Ovary (tissue), 9 donors: ENCODE data around the gene UBTD1. TPM values are rescaled to one million over a fixed set of nuclear protein-coding genes. Genes with fewer than 3 reads are reported as not detected.
"Not testable (repeated sequence)": the region's sequence is repeated elsewhere in the genome, so short reads cannot be mapped to it uniquely, and the experiment has no call there.

Experiments
- DNase-seq, 5 donors: peaks; one replicate each; pipeline ENCODE4 v3.0.0-alpha.2; 2019 to 2020
- H3K27ac ChIP-seq, 2 donors: fragments of 200-600 bp; one replicate each; pipeline versions ENCODE4 v1.5.1 to v1.8.0; 2019 to 2022
- H3K27me3 ChIP-seq: fragments of 200-600 bp; one replicate; pipeline ENCODE4 v1.8.0; 2022
- H3K36me3 ChIP-seq: fragments of 200-600 bp; sonication (generic); one replicate; pipeline ENCODE4 v1.5.1; 2019
- H3K4me1 ChIP-seq: one replicate; pipeline ENCODE4 v1.8.1; 2013; ENCODE audit warnings: mild to moderate bottlenecking, moderate library complexity; ENCODE audit not compliant: insufficient read depth
- H3K4me3 ChIP-seq: fragments of 200-600 bp; sonication (generic); one replicate; pipeline ENCODE4 v1.5.1; 2017
- H3K9me3 ChIP-seq, 2 donors: fragments of 200-600 bp in 1 of 2; sonication (generic) in 1 of 2; one replicate each; pipeline versions ENCODE4 v1.5.1 to v1.8.1; 2013 to 2019; ENCODE audit warnings: mild to moderate bottlenecking in 1 of 2, moderate library complexity in 1 of 2
- EP300 ChIP-seq: sonication (generic); formaldehyde crosslinking; IDR thresholded peaks from one replicate; pipeline ENCODE4 v1.6.1; 2017; ENCODE audit warnings: antibody characterized with exemption
- POLR2A ChIP-seq: fragments of 450-650 bp; IDR thresholded peaks from one replicate; pipeline ENCODE4 v1.6.1; 2017; ENCODE audit warnings: antibody characterized with exemption, mild to moderate bottlenecking, moderate library complexity
- WGBS, 3 donors: extraction: QIAGEN DNeasy Blood & Tissue Kit in 1 of 3; methylation state at CpG; one replicate each; pipeline versions ENCODE4 v1.1.5 to v1.1.7; 2013 to 2017; 5-methylcytosine and 5-hydroxymethylcytosine counted together
- intact Hi-C, 4 donors: fragments of 100-400 bp; cut with DNase I; formaldehyde crosslinking; loops; one replicate each; pipeline versions ENCODE4 v1.11.0 to v1.15.1; 2022 to 2023
- polyA plus RNA-seq, 2 donors: library from polyadenylated mRNA; stranded (reverse); fragments of 200-250 nt in 1 of 2; fragments of 350-450 nt in 1 of 2; fragmentation: Illumina TruSeq in 1 of 2; extraction: RNeasy Lipid Tissue Mini Kit (QIAGEN cat#74804) in 1 of 2; gene quantifications; one replicate each; pipeline ENCODE4 v1.2.3, GENCODE V29; 2013 to 2014
- total RNA-seq, 7 donors: library from RNA; depleted of rRNA in 2 of 7; stranded (reverse); fragments of >200 nt in 2 of 7; fragmentation: NEBNext Ultra II Directional in 3 of 7; extraction: Animal tissue kit (Norgen Biotek cat#: 25700) in 3 of 7; gene quantifications; one replicate each; pipeline versions ENCODE4 v1.1.0 to v1.2.4, GENCODE V29; 2016 to 2023
- TF ChIP-seq, protein P1 (sequence below), 3 donors: fragments of 450-650 bp in 2 of 3; fragments of 200-600 bp in 1 of 3; IDR thresholded peaks; one replicate each; pipeline versions ENCODE4 v1.5.1 to v1.8.0; 2016 to 2022; ENCODE audit warnings: antibody characterized with exemption in 3 of 3, mild to moderate bottlenecking in 1 of 3
- donor health status: DM: no; HTN: no; CAD: no; lungs with moderate emphysema.
- donor health status: DM: no; HTN: no; CAD: no.
- donor health status: Bipolar disorder and iron deficiency.
- donor health status: DM: yes; HTN: yes; CAD: no.
- donor health status: DM: no; HTN: no; CAD: no.
- donor health status: DM: yes; HTN: yes; CAD: no.

UBTD1 gene
- total and polyA plus RNA-seq, 9 donors = 0.20 to 15.2 (median 11.5) TPM

DNA sequence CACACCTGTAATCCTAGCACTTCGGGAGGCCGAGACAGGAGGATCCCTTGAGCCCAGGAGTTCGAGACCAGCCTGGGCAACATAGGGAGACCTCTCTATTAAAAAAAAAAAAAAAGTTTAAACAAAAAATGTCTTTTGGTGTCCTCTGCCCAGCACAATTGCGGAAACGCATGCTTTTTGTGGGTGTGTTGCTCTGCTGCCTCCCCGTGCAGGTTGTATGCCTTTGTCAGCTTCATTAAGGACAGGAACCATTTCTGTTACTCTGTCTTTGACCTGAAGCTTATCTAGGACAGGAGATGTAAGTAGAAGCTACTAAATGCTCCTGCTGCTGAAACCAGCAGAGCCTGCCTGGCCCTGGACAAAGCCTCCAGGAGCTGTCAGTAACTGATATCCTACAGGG is 52.5 kb downstream of the UBTD1 start:
- TF ChIP-seq, protein P1, sequence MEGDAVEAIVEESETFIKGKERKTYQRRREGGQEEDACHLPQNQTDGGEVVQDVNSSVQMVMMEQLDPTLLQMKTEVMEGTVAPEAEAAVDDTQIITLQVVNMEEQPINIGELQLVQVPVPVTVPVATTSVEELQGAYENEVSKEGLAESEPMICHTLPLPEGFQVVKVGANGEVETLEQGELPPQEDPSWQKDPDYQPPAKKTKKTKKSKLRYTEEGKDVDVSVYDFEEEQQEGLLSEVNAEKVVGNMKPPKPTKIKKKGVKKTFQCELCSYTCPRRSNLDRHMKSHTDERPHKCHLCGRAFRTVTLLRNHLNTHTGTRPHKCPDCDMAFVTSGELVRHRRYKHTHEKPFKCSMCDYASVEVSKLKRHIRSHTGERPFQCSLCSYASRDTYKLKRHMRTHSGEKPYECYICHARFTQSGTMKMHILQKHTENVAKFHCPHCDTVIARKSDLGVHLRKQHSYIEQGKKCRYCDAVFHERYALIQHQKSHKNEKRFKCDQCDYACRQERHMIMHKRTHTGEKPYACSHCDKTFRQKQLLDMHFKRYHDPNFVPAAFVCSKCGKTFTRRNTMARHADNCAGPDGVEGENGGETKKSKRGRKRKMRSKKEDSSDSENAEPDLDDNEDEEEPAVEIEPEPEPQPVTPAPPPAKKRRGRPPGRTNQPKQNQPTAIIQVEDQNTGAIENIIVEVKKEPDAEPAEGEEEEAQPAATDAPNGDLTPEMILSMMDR (IDR thresholded peaks at IDR 0.05) = no peak
- TF ChIP-seq EP300 (no peak), POLR2A (no peak)
- H3K4me1 ChIP-seq = no peaks in the 10 kb centered on the region
- no peaks in the 10 kb centered on the region for H3K36me3 ChIP-seq
- no peak for DNase-seq
- intact Hi-C loops = loop anchor here in 2 of 4 donors (5.0 kb wide), 1 partner anchor 89 kb away; no protein-coding TSS in a partner anchor
- WGBS, 3 donors = 79 to 87% (median 86%) methylated on average over 6 of the region's 6 CpGs
- H3K4me3 ChIP-seq = no peak overlapping the region
- H3K27ac ChIP-seq = no peak overlapping the region
- no peaks in the 10 kb centered on the region for H3K27me3 ChIP-seq
- no peaks in the 10 kb centered on the region for H3K9me3 ChIP-seq

DNA sequence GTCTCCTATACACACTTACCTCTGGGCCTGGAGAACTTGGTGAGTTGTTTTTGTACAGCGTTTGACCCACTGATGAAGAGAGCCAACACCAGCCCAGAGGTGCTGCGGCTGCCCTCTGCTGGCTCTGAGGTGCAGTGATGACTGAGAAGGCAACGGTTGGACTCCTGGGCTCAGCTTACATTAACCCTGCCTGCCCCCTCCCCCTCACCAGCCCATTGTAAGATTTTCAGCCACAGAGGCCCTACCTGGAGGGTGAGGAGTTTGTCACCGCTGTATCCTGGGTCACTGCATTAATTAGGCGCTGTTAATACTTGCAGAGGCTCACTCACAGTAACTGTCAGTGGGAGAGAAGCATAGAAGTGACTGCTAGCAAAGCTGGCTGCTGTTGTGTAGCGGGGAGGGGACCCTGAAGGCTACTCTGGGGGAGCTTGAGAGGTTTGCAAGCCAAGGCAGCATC is 54.9 kb downstream of the UBTD1 start:
- peak; percentile 60 to 82 (median 72) for DNase-seq
- Histone ChIP-seq H3K27ac (no peak overlapping the region), H3K4me3 (no peak overlapping the region), H3K36me3 (no peaks in the 10 kb centered on the region), H3K4me1 (no peaks in the 10 kb centered on the region), H3K27me3 (no peaks in the 10 kb centered on the region), H3K9me3 (no peaks in the 10 kb centered on the region)
- 23% methylated on average over 6 of the region's 6 CpGs for whole genome bisulfite sequencing, 3 donors
- intact Hi-C loops = loop anchor here in 2 of 4 donors (5.0 kb wide), 1 partner anchor 91 kb away; no protein-coding TSS in a partner anchor
- TF ChIP-seq, protein P1 (IDR thresholded peaks at IDR 0.05) = peak; percentile 54 to 71 (median 71)
- TF ChIP-seq POLR2A = no peak

DNA sequence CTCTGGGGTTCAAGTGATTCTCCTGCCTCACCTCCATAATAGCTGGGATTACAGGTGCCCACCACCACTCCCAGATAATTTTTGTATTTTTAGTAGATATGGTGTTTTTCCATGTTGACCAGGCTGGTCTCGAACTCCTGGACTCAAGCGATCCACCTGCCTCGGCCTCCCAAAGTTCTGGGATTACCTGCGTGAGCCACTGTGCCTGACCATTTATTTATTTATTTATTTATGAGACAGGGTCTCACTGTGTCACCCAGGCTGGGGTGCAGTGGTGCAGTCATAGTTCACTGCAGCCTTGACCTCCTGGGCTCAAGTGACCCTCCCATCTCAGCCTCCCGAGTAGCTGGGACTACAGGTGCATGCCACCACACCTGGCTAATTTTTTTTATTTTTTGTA is 55.6 kb downstream of the UBTD1 start:
- intact Hi-C loops = loop anchor here in 2 of 4 donors (5.0 kb wide), 1 partner anchor 92 kb away; no protein-coding TSS in a partner anchor
- WGBS, 3 donors = 88 to 95% (median 90%) methylated on average over 5 of the region's 5 CpGs
- not testable (repeated sequence) for H3K27me3 ChIP-seq, H3K36me3 ChIP-seq, H3K4me1 ChIP-seq, H3K27ac ChIP-seq, H3K9me3 ChIP-seq, H3K4me3 ChIP-seq
- peak in 1 of 5 donors; percentile 16 for DNase-seq

DNA sequence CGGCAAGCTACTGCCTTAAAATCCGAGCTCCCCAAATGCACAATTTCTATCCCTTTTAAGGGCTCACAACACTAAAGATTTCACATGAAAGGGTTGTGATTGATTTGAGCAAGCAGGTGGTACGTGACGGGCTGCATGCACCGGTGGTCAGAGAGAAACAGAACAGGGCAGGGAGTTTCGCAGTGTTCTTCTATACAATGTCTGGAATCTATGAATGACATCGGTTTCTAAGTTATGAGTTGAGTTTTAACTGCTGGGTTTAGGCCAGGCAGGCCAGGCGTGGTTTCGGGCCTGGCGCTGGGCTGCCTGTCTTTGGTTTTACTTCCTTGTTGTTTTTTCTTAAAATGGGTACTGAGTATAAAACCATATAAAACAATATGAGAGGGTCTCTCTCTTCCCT is 56.8 kb downstream of the UBTD1 start:
- DNase-seq, H3K4me3 ChIP-seq, intact Hi-C loops, H3K4me1 ChIP-seq, H3K27me3 ChIP-seq, H3K36me3 ChIP-seq, H3K9me3 ChIP-seq, H3K27ac ChIP-seq: not testable (repeated sequence)
- 93 to 97% (median 97%) methylated on average over 8 to 9 of the region's 10 CpGs for WGBS, 3 donors

DNA sequence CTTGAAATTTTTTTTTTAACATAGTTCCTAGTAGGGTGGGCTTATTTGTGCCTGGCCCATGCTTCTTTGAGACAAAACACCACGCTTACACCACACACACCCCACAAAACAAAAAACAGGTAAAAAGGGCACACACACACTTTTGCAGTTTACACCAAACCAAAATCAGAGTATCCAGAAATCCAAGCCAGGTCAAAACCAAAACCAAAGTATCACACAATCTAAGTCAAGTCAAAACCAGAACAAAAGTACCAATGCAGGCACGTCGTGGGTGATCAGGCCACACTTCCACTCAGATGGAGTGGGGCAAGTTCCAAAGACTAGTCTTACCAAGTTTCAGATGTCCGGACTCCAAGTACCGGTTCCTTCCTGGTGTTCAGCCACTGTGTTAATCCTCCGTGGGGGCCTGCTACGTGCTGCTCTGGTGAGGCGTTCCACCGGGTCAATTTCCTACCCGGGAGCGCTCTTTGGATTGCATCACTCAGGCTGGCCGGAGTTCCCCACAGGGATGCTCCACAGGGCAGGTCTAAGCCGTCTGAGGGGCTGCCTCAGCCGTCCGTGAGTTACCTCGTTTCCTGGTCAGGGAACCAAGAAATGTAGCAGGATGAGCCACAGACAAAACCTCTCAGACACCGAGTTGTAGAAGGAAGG is 62.1 kb downstream of the UBTD1 start:
- not testable (repeated sequence) for H3K27ac ChIP-seq

DNA sequence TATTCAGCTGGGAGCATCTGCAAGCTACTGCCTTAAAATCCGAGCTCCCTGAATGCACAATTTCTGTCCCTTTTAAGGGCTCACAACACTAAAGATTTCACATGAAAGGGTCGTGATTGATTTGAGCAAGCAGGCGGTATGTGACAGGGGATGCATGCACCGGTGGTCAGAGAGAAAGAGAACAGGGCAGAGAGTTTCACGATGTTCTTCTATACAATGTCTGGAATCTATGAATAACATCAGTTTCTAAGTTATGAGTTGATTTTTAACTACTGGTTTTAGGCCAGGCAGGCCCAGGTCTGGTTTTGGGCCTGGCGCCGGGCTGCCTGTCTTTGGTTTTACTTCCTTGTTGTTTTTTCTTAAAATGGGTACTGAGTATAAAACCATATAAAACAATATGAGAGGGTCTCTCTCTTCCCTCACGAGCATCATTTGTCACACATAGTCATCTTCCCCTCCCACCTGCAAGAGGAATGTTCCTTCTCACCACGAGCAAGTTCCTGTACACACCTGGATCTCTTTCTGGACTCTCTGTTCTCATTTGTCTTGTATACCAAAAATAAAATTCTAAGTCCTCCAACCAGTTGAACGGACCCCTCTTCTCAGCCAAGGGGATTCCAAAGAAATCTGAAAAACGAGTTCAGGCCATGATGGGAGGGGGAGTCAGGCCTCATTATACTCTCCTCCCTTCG is 62.8 kb downstream of the UBTD1 start:
- H3K27ac ChIP-seq, DNase-seq: not testable (repeated sequence)

More for the DNA sequence above, 62.1 kb downstream of the UBTD1 start:
- H3K9me3 ChIP-seq, H3K36me3 ChIP-seq, H3K4me3 ChIP-seq, intact Hi-C loops, H3K27me3 ChIP-seq, H3K4me1 ChIP-seq: not testable (repeated sequence)
- WGBS, 3 donors = 89 to 90% (median 90%) methylated on average over 17 of the region's 17 CpGs
- peak in 1 of 5 donors; percentile 30 for DNase-seq

DNA sequence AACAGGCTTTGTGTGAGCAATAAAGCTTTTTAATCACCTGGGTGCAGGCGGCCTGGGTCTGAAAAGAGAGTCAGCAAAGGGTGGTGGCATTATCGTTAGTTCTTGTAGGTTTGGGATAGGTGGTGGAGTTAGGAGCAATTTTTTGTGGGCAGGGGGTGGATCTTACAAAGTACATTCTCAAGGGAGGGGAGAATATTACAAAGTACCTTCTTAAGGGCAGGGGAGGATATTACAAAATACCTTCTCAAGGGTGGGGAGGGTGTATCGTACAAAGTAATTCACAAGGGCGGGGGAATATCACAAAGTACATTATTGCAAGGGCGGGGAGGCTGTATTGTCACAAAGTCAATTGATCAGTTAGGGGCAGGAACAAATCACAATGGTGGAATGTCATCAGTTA is 63.6 kb downstream of the UBTD1 start:
- intact Hi-C loops, H3K27me3 ChIP-seq, H3K9me3 ChIP-seq, H3K4me3 ChIP-seq, H3K4me1 ChIP-seq, DNase-seq, H3K36me3 ChIP-seq, H3K27ac ChIP-seq: not testable (repeated sequence)
- 91 to 95% (median 95%) methylated on average over 5 of the region's 5 CpGs for WGBS, 3 donors

More for the DNA sequence above, 62.8 kb downstream of the UBTD1 start:
- H3K36me3 ChIP-seq, intact Hi-C loops, H3K9me3 ChIP-seq, H3K27me3 ChIP-seq, H3K4me1 ChIP-seq, H3K4me3 ChIP-seq: not testable (repeated sequence)
- WGBS, 3 donors = 88 to 93% (median 89%) methylated on average over 12 of the region's 12 CpGs
